ENCODE data around the gene DNAJB6.

DNAJB6 gene

GRCh38 chr7:157457355-157458253 lies 120.8 kb downstream of the DNAJB6 start:
- WGBS, 2 experiments = 76 to 80% methylated on average over 27 of the region's 27 CpGs

GRCh38 chr7:157458254-157458633 lies 121.4 kb downstream of the DNAJB6 start:
- Histone ChIP-seq H3K9me3 (ENCODE audit: control insufficient read depth, low read length) (peaks cover 3% of the 10 kb centered on the region), H3K27me3 (ENCODE audit: control insufficient read depth, insufficient read depth, low read length, poor library complexity, severe bottlenecking) (no peaks in the 10 kb centered on the region), H3K27ac (ENCODE audit: insufficient read depth, low read depth, low read length, poor library complexity, severe bottlenecking) (no peak overlapping the region), H3K4me3 (ENCODE audit: insufficient read depth, low read depth, low read length) (no peak overlapping the region), H3K4me1 (ENCODE audit: control insufficient read depth, insufficient read depth, low read length) (no peaks in the 10 kb centered on the region), H3K36me3 (ENCODE audit: control insufficient read depth, insufficient read depth, low read length) (no peaks in the 10 kb centered on the region)
- 81 to 83% methylated on average over 9 of the region's 9 CpGs for WGBS, 2 experiments

More at GRCh38 chr7:157457355-157458253, 120.8 kb downstream of the DNAJB6 start:
- Histone ChIP-seq H3K27ac (ENCODE audit: insufficient read depth, low read depth, low read length, poor library complexity, severe bottlenecking) (no peak overlapping the region), H3K4me3 (ENCODE audit: insufficient read depth, low read depth, low read length) (no peak overlapping the region), H3K4me1 (ENCODE audit: control insufficient read depth, insufficient read depth, low read length) (no peaks in the 10 kb centered on the region), H3K27me3 (ENCODE audit: control insufficient read depth, insufficient read depth, low read length, poor library complexity, severe bottlenecking) (no peaks in the 10 kb centered on the region), H3K9me3 (ENCODE audit: control insufficient read depth, low read length) (peaks cover 2% of the 10 kb centered on the region), H3K36me3 (ENCODE audit: control insufficient read depth, insufficient read depth, low read length) (no peaks in the 10 kb centered on the region)

- peaks cover 3% of the 10 kb centered on the region for H3K9me3 ChIP-seq (ENCODE audit: control insufficient read depth, low read length)
- H3K4me3 ChIP-seq (ENCODE audit: insufficient read depth, low read depth, low read length) = no peak overlapping the region
- WGBS, 2 experiments = 88 to 92% methylated on average over 11 of the region's 11 CpGs
- no peaks in the 10 kb centered on the region for H3K4me1 ChIP-seq (ENCODE audit: control insufficient read depth, insufficient read depth, low read length)
- no peaks in the 10 kb centered on the region for H3K27me3 ChIP-seq (ENCODE audit: control insufficient read depth, insufficient read depth, low read length, poor library complexity, severe bottlenecking)
- H3K36me3 ChIP-seq (ENCODE audit: control insufficient read depth, insufficient read depth, low read length) = no peaks in the 10 kb centered on the region
- H3K27ac ChIP-seq (ENCODE audit: insufficient read depth, low read depth, low read length, poor library complexity, severe bottlenecking) = no peak overlapping the region
These were observed 123.2 kb downstream of the DNAJB6 start for GRCh38 chr7:157459966-157460365.

GRCh38 chr7:157460721-157461120 lies 123.9 kb downstream of the DNAJB6 start:
- H3K4me1 ChIP-seq (ENCODE audit: control insufficient read depth, insufficient read depth, low read length) = no peaks in the 10 kb centered on the region
- no peak overlapping the region for H3K27ac ChIP-seq (ENCODE audit: insufficient read depth, low read depth, low read length, poor library complexity, severe bottlenecking)
- H3K9me3 ChIP-seq (ENCODE audit: control insufficient read depth, low read length) = peaks cover 3% of the 10 kb centered on the region
- no peak overlapping the region for H3K4me3 ChIP-seq (ENCODE audit: insufficient read depth, low read depth, low read length)
- no peaks in the 10 kb centered on the region for H3K36me3 ChIP-seq (ENCODE audit: control insufficient read depth, insufficient read depth, low read length)
- WGBS, 2 experiments = 91 to 94% methylated on average over 11 of the region's 11 CpGs
- no peaks in the 10 kb centered on the region for H3K27me3 ChIP-seq (ENCODE audit: control insufficient read depth, insufficient read depth, low read length, poor library complexity, severe bottlenecking)

GRCh38 chr7:157461573-157462418 lies 125.0 kb downstream of the DNAJB6 start:
- 62 to 63% methylated on average over 12 of the region's 12 CpGs for WGBS, 2 experiments
- Histone ChIP-seq H3K27me3 (ENCODE audit: control insufficient read depth, insufficient read depth, low read length, poor library complexity, severe bottlenecking) (no peaks in the 10 kb centered on the region), H3K9me3 (ENCODE audit: control insufficient read depth, low read length) (peaks cover 3% of the 10 kb centered on the region), H3K4me3 (ENCODE audit: insufficient read depth, low read depth, low read length) (no peak overlapping the region), H3K36me3 (ENCODE audit: control insufficient read depth, insufficient read depth, low read length) (no peaks in the 10 kb centered on the region), H3K27ac (ENCODE audit: insufficient read depth, low read depth, low read length, poor library complexity, severe bottlenecking) (no peak overlapping the region), H3K4me1 (ENCODE audit: control insufficient read depth, insufficient read depth, low read length) (no peaks in the 10 kb centered on the region)

GRCh38 chr7:157462419-157462771 lies 125.6 kb downstream of the DNAJB6 start:
- H3K4me3 ChIP-seq (ENCODE audit: insufficient read depth, low read depth, low read length) = no peak overlapping the region
- no peaks in the 10 kb centered on the region for H3K4me1 ChIP-seq (ENCODE audit: control insufficient read depth, insufficient read depth, low read length)
- no peak overlapping the region for H3K27ac ChIP-seq (ENCODE audit: insufficient read depth, low read depth, low read length, poor library complexity, severe bottlenecking)
- WGBS, 2 experiments = 88 to 89% methylated on average over 20 of the region's 20 CpGs
- no peaks in the 10 kb centered on the region for H3K27me3 ChIP-seq (ENCODE audit: control insufficient read depth, insufficient read depth, low read length, poor library complexity, severe bottlenecking)
- H3K9me3 ChIP-seq (ENCODE audit: control insufficient read depth, low read length) = peaks cover 3% of the 10 kb centered on the region
- no peaks in the 10 kb centered on the region for H3K36me3 ChIP-seq (ENCODE audit: control insufficient read depth, insufficient read depth, low read length)

- Histone ChIP-seq H3K9me3 (ENCODE audit: control insufficient read depth, low read length) (peaks cover 3% of the 10 kb centered on the region), H3K4me3 (ENCODE audit: insufficient read depth, low read depth, low read length) (no peak overlapping the region), H3K27ac (ENCODE audit: insufficient read depth, low read depth, low read length, poor library complexity, severe bottlenecking) (no peak overlapping the region), H3K27me3 (ENCODE audit: control insufficient read depth, insufficient read depth, low read length, poor library complexity, severe bottlenecking) (no peaks in the 10 kb centered on the region), H3K4me1 (ENCODE audit: control insufficient read depth, insufficient read depth, low read length) (no peaks in the 10 kb centered on the region), H3K36me3 (ENCODE audit: control insufficient read depth, insufficient read depth, low read length) (no peaks in the 10 kb centered on the region)
- WGBS, 2 experiments = 76% methylated on average over 10 of the region's 10 CpGs
These were observed 126.0 kb downstream of the DNAJB6 start for GRCh38 chr7:157462840-157463239.

- no peak overlapping the region for H3K4me3 ChIP-seq (ENCODE audit: insufficient read depth, low read depth, low read length)
- H3K36me3 ChIP-seq (ENCODE audit: control insufficient read depth, insufficient read depth, low read length) = no peaks in the 10 kb centered on the region
- H3K27me3 ChIP-seq (ENCODE audit: control insufficient read depth, insufficient read depth, low read length, poor library complexity, severe bottlenecking) = no peaks in the 10 kb centered on the region
- no peaks in the 10 kb centered on the region for H3K4me1 ChIP-seq (ENCODE audit: control insufficient read depth, insufficient read depth, low read length)
- no peak overlapping the region for H3K27ac ChIP-seq (ENCODE audit: insufficient read depth, low read depth, low read length, poor library complexity, severe bottlenecking)
- peaks cover 3% of the 10 kb centered on the region for H3K9me3 ChIP-seq (ENCODE audit: control insufficient read depth, low read length)
- 77 to 78% methylated on average over 10 to 12 of the region's 12 CpGs for WGBS, 2 experiments
These were observed 126.4 kb downstream of the DNAJB6 start for GRCh38 chr7:157463245-157463644.

GRCh38 chr7:157464111-157464970 lies 127.5 kb downstream of the DNAJB6 start:
- Histone ChIP-seq H3K27ac (ENCODE audit: insufficient read depth, low read depth, low read length, poor library complexity, severe bottlenecking) (no peak overlapping the region), H3K27me3 (ENCODE audit: control insufficient read depth, insufficient read depth, low read length, poor library complexity, severe bottlenecking) (no peaks in the 10 kb centered on the region), H3K36me3 (ENCODE audit: control insufficient read depth, insufficient read depth, low read length) (no peaks in the 10 kb centered on the region), H3K4me3 (ENCODE audit: insufficient read depth, low read depth, low read length) (no peak overlapping the region), H3K9me3 (ENCODE audit: control insufficient read depth, low read length) (peaks cover 3% of the 10 kb centered on the region), H3K4me1 (ENCODE audit: control insufficient read depth, insufficient read depth, low read length) (no peaks in the 10 kb centered on the region)
- 58 to 60% methylated on average over 15 of the region's 15 CpGs for WGBS, 2 experiments
